Measurements from ENCODE around the gene APOC1.
"Not testable (repeated sequence)": the region's sequence is repeated elsewhere in the genome, so short reads cannot be mapped to it uniquely, and the experiment has no call there.

Gene APOC1

DNA sequence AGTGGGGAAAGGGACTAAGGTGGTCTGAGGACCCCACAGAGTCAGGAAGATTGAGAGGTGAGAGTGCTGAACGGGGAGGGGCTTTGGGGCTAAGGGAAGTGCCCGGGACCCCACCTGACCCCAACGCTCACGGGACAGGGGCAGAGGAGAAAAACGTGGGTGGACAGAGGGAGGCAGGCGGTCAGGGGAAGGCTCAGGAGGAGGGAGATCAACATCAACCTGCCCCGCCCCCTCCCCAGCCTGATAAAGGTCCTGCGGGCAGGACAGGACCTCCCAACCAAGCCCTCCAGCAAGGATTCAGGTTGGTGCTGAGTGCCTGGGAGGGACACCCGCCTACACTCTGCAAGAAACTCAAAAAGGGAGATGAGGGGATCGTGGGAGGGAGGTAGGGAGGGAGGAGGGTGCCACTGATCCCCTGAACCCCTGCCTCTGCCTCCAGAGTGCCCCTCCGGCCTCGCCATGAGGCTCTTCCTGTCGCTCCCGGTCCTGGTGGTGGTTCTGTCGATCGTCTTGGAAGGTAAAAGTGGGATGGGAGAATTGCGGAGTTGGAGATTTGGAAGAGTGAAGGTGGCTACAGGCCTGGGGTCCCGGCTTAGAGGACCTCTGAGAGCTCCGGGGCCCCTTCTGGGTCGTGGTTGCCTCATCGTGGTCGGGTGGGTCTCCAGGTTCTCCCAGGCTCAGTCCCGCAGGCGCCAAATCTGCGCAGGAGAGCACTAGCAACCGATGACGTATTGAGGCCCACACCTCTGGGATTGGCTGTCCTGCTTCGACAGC, at the start of gene APOC1:
TSS of gene APOC1 (plus strand) at position 176 of the 774 bp plus-strand sequence. CDS start at position 460, 284 bp downstream.
- peak; percentile 41 for DNase-seq

DNA sequence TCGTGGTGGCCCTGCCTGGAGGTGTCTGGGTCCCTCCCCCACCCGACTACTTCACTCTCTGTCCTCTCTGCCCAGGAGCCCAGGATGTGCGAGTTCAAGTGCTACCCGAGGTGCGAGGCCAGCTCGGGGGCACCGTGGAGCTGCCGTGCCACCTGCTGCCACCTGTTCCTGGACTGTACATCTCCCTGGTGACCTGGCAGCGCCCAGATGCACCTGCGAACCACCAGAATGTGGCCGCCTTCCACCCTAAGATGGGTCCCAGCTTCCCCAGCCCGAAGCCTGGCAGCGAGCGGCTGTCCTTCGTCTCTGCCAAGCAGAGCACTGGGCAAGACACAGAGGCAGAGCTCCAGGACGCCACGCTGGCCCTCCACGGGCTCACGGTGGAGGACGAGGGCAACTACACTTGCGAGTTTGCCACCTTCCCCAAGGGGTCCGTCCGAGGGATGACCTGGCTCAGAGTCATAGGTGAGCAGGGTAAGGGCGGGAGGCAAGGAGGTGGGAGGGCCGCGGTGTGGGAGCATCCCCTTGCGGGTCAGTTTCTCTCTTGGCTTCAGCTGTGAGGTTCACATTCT, 49.1 kb upstream of the APOC1 start:
- no peak for DNase-seq

DNA sequence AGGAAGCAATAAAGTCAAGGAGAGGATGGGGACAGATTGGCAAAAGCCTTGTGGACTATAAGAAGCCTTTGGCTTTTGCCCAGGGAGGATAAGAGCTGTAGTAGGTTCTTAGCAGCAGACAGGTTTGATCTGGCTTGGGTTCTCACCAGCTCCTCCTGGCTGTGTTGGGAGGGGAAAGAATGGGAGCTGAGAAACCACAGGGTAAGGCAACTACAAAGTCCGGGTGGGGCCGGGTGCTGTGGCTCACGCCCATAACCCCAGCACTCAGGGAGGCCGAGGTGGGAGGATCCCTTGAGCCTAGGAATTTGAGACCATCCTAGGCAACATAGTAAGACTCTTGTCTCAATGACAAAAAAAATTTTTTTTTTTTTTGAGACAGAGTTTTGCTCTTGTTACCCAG, 47.7 kb upstream of the APOC1 start:
- DNase-seq, result no peak

DNA sequence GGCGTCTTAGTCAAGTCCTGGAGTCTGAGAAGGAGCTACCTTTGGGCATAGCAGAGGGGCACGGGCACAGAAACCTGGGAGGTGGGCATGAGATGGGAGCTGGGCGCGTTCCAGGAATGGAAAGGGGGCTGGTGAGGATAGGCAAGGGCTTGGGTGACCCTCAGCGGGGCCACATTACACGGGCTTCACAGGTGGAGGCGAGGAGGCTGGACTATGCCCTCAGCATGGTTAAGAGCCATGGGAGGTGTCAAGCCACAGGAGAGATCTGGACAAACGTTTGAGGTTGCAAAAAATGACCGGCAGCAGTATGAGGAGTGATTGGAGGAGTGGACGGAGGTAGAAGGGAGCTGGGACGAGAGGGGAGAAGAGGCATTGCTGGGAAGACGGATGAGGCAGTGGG, 46.8 kb upstream of the APOC1 start:
- no peak for DNase-seq

DNA sequence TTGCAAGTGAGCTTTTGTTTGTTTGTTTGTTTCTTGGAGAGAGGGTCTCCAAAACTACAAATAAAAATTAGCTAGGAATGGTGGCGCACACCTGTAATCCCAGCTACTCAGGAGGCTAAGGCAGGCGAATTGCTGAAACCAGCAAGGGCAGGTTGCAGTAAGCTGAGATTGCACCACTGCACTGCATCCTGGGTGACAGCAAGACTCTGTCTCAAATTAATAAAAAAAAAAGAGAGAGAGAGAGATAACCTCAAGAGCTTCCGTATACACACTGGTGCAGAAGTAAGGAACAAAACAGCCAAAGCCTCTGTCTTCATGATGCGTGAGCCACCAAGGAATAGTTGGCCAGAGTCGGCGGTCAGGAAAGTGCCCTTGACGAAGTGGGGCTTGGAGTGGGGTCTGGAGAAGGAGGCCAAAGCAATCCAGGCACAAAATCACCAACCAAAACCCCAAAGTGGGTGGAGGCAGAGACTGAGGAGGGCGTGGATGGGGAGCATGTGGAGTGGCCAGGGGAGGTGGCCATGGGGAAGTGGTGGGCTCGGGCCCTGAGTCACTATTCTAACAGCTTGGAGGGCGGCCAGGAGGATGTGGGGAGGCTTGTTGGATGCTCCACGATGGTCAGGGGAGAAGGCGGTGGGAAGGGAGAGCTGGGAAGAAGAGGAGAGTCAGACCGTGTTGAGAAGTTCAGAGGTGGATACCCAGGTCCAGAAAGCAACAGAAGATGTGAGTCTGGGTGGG, 44.5 kb upstream of the APOC1 start:
- no peak for DNase-seq

DNA sequence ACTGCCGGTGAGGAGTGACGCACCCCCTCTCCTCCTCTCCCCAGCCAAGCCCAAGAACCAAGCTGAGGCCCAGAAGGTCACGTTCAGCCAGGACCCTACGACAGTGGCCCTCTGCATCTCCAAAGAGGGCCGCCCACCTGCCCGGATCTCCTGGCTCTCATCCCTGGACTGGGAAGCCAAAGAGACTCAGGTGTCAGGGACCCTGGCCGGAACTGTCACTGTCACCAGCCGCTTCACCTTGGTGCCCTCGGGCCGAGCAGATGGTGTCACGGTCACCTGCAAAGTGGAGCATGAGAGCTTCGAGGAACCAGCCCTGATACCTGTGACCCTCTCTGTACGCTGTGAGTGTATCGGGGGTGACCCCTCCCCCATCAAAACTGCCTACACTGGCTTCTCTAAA, 42.6 kb upstream of the APOC1 start:
- DNase-seq, result no peak

DNA sequence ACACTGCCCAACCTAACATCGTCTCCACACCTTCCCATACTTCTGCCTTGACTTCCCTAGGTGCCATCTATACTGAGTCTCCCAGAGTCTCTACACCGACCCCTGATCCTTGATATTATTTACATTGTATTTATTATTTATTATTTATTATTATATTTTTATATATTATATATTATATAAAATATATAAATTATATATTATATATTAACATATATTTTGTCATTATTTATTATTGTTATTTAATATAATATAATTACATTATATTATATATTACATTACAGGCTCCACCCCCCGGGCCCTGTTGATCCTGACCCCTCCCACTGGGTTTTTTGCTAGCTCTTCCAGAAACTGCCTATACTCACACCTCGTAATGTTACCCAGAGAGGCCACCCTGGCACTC, 41.7 kb upstream of the APOC1 start:
- no peak for DNase-seq

DNA sequence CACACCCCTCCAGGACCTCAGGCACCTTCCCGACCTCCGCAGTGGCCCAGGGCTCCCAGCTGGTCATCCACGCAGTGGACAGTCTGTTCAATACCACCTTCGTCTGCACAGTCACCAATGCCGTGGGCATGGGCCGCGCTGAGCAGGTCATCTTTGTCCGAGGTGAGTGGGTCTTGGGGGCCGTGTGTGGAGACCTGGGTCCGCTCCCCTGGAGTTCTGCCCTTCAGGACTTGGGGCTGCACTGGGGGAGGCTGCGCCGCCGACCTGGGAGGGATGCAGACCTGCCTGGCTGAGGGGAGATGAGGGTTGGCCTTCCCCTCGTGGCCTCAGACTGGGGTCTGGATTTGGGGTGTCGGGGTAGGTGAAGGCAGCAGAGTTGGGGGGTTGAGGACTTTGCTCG, 40.1 kb upstream of the APOC1 start:
- DNase-seq, result no peak

DNA sequence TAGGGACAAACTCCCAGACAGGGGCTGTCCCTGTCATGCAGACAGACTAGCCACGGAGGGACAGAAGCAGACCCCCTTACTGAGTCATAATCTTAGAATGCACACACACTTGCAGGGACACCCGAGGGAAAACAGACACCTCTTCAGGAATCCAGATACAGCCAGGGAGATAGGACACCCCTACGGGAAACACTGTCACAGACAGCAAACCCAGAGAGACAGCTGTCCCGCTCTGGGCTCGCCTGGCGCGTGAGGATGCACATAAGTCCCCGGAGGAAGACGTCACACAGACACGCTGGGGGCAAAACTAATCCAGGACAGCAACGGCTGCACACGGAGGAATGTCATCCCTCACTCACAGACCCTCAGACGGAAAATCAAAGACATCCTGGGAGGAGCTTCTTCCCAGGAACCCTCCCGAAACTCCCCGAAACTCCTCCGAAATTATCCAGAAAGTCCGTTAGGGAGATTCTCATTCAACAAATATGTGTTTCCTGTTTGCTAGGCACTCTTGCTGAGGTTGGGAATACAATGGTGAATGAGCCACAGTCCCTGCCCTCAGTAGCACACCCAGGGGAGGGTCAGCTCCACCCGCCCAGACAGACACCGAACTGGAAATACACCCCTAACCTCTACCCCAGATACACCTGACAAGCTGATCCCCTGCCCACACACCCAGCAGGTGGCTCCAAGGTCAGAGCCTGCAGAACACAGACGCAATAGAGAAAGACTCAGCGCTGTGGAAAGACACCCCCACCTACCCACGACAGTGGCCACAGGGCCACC, 38.5 kb upstream of the APOC1 start:
- no peak for DNase-seq

DNA sequence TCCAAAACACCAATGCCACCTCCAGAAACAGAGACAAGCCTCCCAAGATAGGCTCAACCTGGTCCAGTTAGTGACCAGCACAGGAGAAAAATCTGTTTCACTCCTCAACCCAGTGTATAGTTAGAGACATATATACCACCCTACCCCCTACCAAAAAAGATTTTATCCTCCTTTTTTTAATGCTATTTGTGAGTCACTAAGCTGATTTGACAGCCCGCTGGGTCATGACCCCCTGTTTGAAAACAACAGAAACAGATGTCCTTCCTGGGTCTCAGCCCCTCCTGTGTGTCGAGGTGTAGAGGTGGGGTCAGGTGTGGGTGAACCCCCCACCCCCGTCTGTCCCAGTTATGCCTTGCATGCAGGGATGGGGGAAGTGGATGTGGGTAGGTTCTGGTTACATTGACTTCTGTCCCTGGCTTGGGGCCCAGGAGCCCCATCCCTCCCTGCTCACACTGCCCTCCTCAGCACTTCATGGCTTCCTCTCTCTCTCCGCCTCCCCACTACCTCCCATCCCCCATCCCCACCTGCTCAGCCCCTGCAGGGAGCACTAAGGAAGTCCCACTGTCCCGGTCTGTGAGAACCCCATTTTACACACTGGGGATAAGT, 37.4 kb upstream of the APOC1 start:
- DNase-seq, result no peak

DNA sequence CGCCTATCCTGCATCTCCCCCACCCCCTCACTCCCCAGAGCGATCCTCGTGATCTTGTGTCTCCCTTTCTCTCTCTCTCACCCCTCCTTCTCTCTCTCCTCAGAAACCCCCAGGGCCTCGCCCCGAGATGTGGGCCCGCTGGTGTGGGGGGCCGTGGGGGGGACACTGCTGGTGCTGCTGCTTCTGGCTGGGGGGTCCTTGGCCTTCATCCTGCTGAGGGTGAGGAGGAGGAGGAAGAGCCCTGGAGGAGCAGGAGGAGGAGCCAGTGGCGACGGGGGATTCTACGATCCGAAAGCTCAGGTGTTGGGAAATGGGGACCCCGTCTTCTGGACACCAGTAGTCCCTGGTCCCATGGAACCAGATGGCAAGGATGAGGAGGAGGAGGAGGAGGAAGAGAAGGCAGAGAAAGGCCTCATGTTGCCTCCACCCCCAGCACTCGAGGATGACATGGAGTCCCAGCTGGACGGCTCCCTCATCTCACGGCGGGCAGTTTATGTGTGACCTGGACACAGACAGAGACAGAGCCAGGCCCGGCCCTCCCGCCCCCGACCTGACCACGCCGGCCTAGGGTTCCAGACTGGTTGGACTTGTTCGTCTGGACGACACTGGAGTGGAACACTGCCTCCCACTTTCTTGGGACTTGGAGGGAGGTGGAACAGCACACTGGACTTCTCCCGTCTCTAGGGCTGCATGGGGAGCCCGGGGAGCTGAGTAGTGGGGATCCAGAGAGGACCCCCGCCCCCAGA, 36.1 kb upstream of the APOC1 start:
- DNase-seq, result no peak

DNA sequence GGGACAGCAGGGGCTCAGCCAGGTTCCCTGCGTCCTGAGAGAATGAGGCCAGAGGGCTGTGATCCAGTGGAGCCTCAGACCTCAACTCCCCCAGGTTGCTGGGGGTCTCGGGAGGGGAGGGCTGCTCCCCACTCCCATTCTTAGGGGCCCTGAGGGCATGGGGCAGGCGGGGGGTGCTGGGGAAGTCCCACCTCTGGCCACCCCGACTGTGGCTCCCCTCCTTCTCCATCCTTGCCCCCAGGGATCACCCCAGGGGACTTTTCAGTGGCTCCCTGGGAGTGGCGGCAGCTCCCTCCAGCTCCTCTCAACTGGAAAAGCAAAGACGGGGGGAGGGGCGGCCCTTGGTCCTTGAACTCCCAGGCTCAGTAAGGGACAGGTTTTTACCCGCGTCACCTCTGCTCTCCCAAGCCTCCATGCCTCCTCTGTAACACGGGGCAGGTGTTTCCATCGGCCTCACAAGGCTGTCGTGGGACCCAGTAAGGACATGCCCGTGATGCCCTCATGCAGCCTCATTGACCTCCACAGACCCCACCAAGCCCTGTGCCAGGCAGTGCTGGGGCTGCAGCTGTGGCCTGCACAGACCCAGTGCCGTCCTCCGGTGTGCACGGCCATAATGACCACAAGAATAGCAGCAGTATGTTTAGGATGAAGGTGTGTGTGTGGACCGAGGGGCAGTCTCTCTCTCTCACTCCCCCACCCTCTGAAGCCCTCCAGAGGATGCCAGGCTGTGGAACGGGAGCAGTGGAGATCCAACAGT, 34.9 kb upstream of the APOC1 start:
- DNase-seq, result no peak

DNA sequence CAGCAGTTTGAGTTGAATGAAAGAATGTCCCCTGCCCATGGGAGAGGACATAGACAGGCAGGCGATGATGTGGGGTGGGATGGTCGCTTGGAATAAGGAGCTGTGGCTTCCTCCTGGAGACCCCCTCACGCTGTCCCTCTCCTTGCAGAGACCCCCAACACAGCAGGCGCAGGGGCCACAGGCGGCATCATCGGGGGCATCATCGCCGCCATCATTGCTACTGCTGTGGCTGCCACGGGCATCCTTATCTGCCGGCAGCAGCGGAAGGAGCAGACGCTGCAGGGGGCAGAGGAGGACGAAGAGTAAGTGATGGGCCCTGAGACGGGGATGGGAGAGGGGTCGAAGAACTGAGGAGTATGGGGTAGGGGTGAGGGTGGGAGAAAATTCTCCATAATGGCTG, 32.3 kb upstream of the APOC1 start:
- DNase-seq, result no peak

DNA sequence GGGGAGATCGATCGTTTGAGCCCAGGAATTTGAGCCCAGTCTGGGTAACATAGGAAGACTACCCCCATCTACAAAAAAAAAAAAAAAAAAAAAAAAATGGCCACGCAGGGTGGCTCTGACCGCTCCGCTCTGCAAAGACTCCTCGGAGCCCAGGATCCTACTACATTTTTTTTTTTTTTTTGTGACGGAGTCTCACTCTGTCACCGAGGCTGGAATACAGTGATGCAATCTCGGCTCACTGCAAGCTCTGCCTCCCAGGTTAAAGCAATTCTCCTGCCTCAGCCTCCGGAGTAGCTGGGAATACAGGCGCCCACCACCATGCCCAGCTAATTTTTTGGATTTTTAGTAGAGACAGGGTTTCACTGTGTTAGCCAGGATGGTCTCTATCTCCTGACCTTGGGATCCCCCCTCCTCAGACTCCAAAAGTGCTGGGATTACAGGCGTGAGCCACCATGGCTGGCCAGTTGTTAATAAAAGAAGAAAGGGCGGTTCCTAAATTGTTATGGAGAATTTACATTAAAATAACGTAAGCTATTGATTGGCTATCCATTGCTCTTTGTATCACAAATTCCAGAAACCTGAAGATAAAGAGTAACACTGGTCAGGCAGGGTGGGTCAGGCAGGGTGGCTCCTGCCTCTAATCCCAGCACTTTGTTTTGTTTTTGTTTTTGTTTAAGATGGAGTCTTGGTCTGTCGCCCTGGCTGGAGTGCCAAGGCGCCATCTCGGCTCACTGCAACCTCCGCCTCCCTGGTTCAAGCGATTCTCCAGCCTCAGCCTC, 31.6 kb upstream of the APOC1 start:
- not testable (repeated sequence) for DNase-seq

DNA sequence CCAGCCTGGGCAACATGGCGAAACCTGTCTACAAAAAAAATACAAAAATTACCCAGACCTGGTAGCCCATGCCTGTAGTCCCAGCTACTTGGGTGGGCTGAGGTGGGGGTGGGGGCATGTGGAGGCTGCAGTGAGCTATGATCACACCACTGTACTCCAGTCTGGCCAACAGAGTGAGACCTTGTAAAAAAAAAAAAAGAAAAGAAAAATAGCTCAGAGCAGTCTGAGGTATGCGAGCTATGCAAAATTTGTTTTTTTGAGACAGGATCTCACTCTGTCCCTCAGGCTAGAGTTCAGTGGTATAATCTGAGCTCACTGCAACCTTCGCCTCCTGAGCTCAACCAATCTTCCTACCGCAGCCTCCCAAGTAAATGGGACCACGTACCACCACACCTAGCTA, 30.5 kb upstream of the APOC1 start:
- no peak for DNase-seq

DNA sequence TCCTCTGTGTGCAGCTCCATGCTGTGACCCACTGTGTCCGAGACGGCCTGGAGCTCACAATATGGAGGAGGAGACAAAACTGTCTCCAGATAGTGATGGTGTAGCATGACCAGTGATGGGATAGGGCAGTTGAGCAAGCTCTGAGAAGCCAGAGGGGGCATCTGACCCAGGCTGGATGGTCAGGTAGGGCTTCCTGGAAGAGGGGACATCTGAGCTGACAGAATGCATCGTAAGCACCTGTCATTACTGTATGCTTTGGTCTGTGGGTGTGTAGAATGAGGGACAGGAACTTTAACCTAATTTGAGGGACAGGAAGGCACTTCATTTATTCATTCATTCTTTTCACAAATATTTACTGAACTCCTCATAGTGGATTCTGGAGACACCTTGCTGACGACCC, 29.8 kb upstream of the APOC1 start:
- DNase-seq, result no peak

DNA sequence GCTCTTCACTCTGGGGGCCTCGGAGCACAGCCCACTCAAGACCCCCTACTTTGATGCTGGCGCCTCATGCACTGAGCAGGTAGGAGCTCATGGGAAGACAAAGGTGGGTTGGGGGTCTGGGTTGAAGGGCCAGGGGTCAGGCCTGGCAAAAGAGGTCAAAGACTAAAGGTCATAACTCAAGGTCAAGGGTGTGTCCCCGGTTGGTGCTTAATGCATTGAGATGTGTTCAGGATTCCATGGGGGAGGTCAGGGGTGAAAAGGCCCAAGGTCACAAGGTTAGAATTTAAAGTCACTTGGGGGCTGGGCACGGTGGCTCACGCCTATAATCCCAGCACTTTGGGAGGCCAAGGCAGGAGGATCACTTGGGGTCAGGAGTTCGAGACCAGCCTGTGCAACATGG, 28.3 kb upstream of the APOC1 start:
- no peak for DNase-seq

DNA sequence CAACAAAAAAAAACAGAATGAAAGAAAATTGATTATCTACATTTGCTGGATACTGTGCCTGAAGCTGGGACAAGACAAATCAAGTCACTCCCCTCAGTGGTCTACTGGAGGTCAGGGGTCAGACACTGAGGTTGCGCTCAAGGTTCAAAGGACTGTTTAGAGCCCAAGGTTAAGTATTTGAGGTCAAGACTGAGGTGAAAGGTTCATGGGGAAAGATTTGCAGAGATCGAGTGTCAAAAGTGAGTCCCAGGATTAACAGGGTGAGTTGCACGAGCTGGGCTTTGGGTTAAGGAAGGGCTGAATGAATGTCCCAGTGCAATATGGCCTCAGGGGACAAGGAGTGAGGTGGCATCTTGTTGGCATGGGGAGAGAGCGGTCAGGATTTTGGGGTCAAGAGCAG, 26.8 kb upstream of the APOC1 start:
- no peak for DNase-seq

DNA sequence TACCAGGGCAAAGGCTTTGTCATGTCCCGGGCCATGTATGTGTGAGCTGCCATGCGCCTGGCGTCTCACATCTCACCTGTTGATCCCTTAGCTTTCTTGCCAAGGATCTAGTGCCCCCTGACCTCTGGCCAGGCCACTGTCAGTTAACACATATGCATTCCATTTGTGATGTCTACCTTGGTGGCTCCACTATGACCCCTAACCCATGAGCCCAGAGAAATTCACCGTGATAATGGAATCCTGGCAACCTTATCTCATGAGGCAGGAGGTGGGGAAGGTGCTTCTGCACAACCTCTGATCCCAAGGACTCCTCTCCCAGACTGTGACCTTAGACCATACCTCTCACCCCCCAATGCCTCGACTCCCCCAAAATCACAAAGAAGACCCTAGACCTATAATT, 26.1 kb upstream of the APOC1 start:
- not testable (repeated sequence) for DNase-seq

DNA sequence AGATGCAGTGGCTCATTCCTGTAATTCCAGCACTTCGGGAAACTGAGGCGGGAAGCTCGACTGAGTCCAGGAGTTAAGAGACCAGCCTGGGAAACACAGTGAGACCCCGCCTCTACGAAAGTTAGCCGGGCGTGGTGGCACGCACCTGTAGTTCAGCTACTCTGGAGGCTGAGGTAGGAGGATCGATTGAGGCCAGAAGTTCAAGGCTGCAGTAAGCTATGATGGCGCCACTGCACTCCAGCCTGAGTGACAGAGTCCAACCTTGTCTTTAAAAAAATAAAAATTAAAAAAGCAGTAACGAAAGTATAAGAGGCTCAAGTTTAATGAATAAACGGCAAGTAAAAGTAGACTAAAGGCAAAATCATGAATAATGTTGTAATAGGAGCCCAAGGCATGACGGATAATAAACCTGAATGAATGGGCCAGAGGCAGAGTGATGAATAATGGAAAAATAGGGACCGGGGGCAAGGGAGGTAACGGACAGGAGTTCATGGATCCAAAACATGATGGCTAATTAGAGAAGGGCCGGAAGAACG, 24.5 kb upstream of the APOC1 start:
- no peak for DNase-seq

Measured in NCI-H1694 treated with DMSO at 0.1 percent for 48 hours (cell line).